IMR-90 (cell line): ENCODE data around the gene DLL1. TPM values are rescaled to one million over a fixed set of nuclear protein-coding genes. Genes with fewer than 3 reads are reported as not detected.

Experiments used
- ATAC-seq: fragments of 200-7000 bp; cut with Tn5 transposase; 2 replicates; pipeline ENCODE4 v1.9.1; 2020; ENCODE audit warnings: low read depth, mild to moderate bottlenecking, moderate library complexity
- BruUV-seq: library from RNA; stranded (reverse); fragments of 400-500 nt; replicated peaks from 2 replicates; lab custom pipeline; 2021; lab: Mats Ljungman, UMichigan
- CTCF ChIA-PET: fragments of 300-600 bp; formaldehyde crosslinking; extraction: SDS; loops from one replicate; lab custom pipeline; 2021; ENCODE audit warnings: antibody characterized with exemption; lab: Yijun Ruan, JAX
- POLR2A ChIA-PET: fragments of 300-600 bp; sonication (Branson Sonifier 250); formaldehyde crosslinking; loops from one replicate; lab custom pipeline; 2022; ENCODE audit warnings: antibody characterized with exemption; ENCODE audit not compliant: unreplicated experiment; lab: Charles Lee
- DNase-seq: peaks from one replicate; pipeline ENCODE4 v3.0.0; 2013
- H2AFZ ChIP-seq: replicated peaks from 2 replicates; pipeline ENCODE3; 2013; ENCODE audit warnings: low read length, mild to moderate bottlenecking; ENCODE audit not compliant: poor library complexity
- H2AK5ac ChIP-seq: 2 replicates; pipeline ENCODE4 v1.6.1; 2013; ENCODE audit warnings: low read depth, low read length, inconsistent platforms
- H2AK9ac ChIP-seq: replicated peaks from 2 replicates; pipeline ENCODE3; 2013; ENCODE audit warnings: mild to moderate bottlenecking, low read depth, low read length, moderate library complexity; ENCODE audit not compliant: poor library complexity
- H2BK120ac ChIP-seq: 2 replicates; pipeline ENCODE4 v1.6.1; 2013; ENCODE audit warnings: low read depth, low read length, inconsistent platforms
- H2BK15ac ChIP-seq: 3 replicates; pipeline ENCODE4 v1.6.1; 2013; ENCODE audit warnings: low read depth, low read length, inconsistent platforms
- H2BK20ac ChIP-seq: 2 replicates; pipeline ENCODE4 v1.6.1; 2013; ENCODE audit warnings: low read depth, mild to moderate bottlenecking, inconsistent platforms, low read length, moderate library complexity
- H2BK5ac ChIP-seq: 2 replicates; pipeline ENCODE4 v1.6.1; 2013; ENCODE audit warnings: mild to moderate bottlenecking, low read depth, low read length, inconsistent platforms; ENCODE audit not compliant: poor library complexity, severe bottlenecking
- H3K14ac ChIP-seq: replicated peaks from 2 replicates; pipeline ENCODE4 v1.6.1; 2013; ENCODE audit warnings: low read depth, low read length, inconsistent platforms
- H3K18ac ChIP-seq: 2 replicates; pipeline ENCODE4 v1.6.1; 2013; ENCODE audit warnings: low read depth, low read length, control low read depth
- H3K23ac ChIP-seq: 2 replicates; pipeline ENCODE4 v1.6.1; 2013; ENCODE audit warnings: low read depth, low read length, inconsistent platforms
- H3K27ac ChIP-seq: 2 replicates; pipeline ENCODE4 v1.5.1; 2013; ENCODE audit warnings: mild to moderate bottlenecking, control low read depth, low read length; ENCODE audit not compliant: insufficient read depth
- H3K27me3 ChIP-seq: 2 replicates; pipeline ENCODE4 v1.6.1; 2013; ENCODE audit warnings: low read length; ENCODE audit not compliant: control insufficient read depth, insufficient read depth
- H3K36me3 ChIP-seq: 2 replicates; pipeline ENCODE4 v1.6.1; 2013; ENCODE audit warnings: low read length, mixed read lengths; ENCODE audit not compliant: control insufficient read depth, insufficient read depth
- H3K4ac ChIP-seq: 2 replicates; pipeline ENCODE4 v1.6.1; 2013; ENCODE audit warnings: low read depth, low read length, inconsistent platforms
- H3K4me1 ChIP-seq: 2 replicates; pipeline ENCODE4 v1.6.1; 2013; ENCODE audit warnings: low read length, mixed read lengths; ENCODE audit not compliant: control insufficient read depth, insufficient read depth
- H3K4me2 ChIP-seq: 2 replicates; pipeline ENCODE4 v1.6.1; 2013; ENCODE audit warnings: low read depth, mild to moderate bottlenecking, control low read depth, low read length, moderate library complexity
- H3K4me3 ChIP-seq: 2 replicates; pipeline ENCODE4 v1.5.1; 2013; ENCODE audit warnings: low read depth, mild to moderate bottlenecking, control low read depth, low read length, moderate library complexity; ENCODE audit not compliant: insufficient read depth
- H3K56ac ChIP-seq: 2 replicates; pipeline ENCODE4 v1.6.1; 2013; ENCODE audit warnings: low read length, inconsistent platforms; ENCODE audit not compliant: insufficient read depth; ENCODE audit errors: extremely low read depth
- H3K79me1 ChIP-seq, 2 experiments: 2 replicates each; pipeline ENCODE4 v1.6.1; 2013; ENCODE audit warnings: low read length in 2 of 2, inconsistent platforms in 1 of 2, low read depth in 1 of 2
- H3K9ac ChIP-seq: 2 replicates; pipeline ENCODE4 v1.6.1; 2013; ENCODE audit warnings: low read depth, low read length, control low read depth
- H3K9me1 ChIP-seq: 2 replicates; pipeline ENCODE4 v1.6.1; 2013; ENCODE audit warnings: low read length, inconsistent platforms; ENCODE audit not compliant: insufficient read depth
- H3K9me3 ChIP-seq: 2 replicates; pipeline ENCODE4 v1.6.1; 2013; ENCODE audit warnings: low read length; ENCODE audit not compliant: control insufficient read depth, insufficient read depth
- H4K20me1 ChIP-seq: 2 replicates; pipeline ENCODE4 v1.6.1; 2013; ENCODE audit warnings: low read length, inconsistent platforms; ENCODE audit not compliant: insufficient read depth
- H4K5ac ChIP-seq: 2 replicates; pipeline ENCODE4 v1.6.1; 2013; ENCODE audit warnings: mild to moderate bottlenecking, low read depth, low read length, control low read depth
- H4K8ac ChIP-seq, 2 experiments: 2 replicates each; pipeline ENCODE4 v1.6.1; 2013; ENCODE audit warnings: low read depth in 2 of 2, low read length in 2 of 2, control low read depth in 1 of 2, inconsistent platforms in 1 of 2
- H4K91ac ChIP-seq: 2 replicates; pipeline ENCODE4 v1.6.1; 2013; ENCODE audit warnings: low read depth, low read length, inconsistent platforms; ENCODE audit not compliant: insufficient read depth
- BHLHE40 ChIP-seq: fragments of 150-350 bp; IDR thresholded peaks from 2 replicates; pipeline ENCODE4 v1.6.1; 2016; ENCODE audit warnings: mild to moderate bottlenecking, low read depth, low read length
- CTCF ChIP-seq: conservative IDR thresholded peaks from 2 replicates; pipeline ENCODE4 v1.5.1; 2012; ENCODE audit warnings: mild to moderate bottlenecking, low read depth, low read length, improper control_type of control experiment
- FOS ChIP-seq: fragments of 150-350 bp; IDR thresholded peaks from 2 replicates; pipeline ENCODE4 v1.6.1; 2016; ENCODE audit warnings: low read depth, low read length
- MAZ ChIP-seq: IDR thresholded peaks from 2 replicates; pipeline ENCODE4 v1.6.1; 2012; ENCODE audit warnings: low read depth, mild to moderate bottlenecking, low read length, improper control_type of control experiment, moderate library complexity, borderline replicate concordance
- RAD21 ChIP-seq: IDR thresholded peaks from 2 replicates; pipeline ENCODE4 v1.6.1; 2012; ENCODE audit warnings: low read length, improper control_type of control experiment
- RCOR1 ChIP-seq: IDR thresholded peaks from 2 replicates; pipeline ENCODE4 v1.6.1; 2012; ENCODE audit warnings: mild to moderate bottlenecking, low read length, improper control_type of control experiment; ENCODE audit not compliant: insufficient replicate concordance
- RFX5 ChIP-seq: IDR thresholded peaks from 2 replicates; pipeline ENCODE4 v1.8.0; 2012; ENCODE audit warnings: low read depth, mild to moderate bottlenecking, low read length, moderate library complexity
- SMC3 ChIP-seq: fragments of 150-350 bp; IDR thresholded peaks from 2 replicates; pipeline ENCODE4 v1.6.1; 2016; ENCODE audit warnings: low read depth, mild to moderate bottlenecking, antibody characterized with exemption, low read length, moderate library complexity
- WGBS, 2 experiments: methylation state at CpG; one replicate each; pipeline versions ENCODE4 v1.1.5 to v1.1.7; 2013; ENCODE audit warnings: missing lambda C conversion rate in 2 of 2; ENCODE audit not compliant: insufficient read length in 1 of 2; ENCODE audit errors: extremely low coverage in 2 of 2; 5-methylcytosine and 5-hydroxymethylcytosine counted together
- dilution Hi-C: fragments of 300-500 bp; cut with HindIII; formaldehyde crosslinking; loops from one replicate; pipeline ENCODE4 v1.14.3; 2018; ENCODE audit warnings: low sequenced_read_pairs; ENCODE audit not compliant: unreplicated experiment
- in situ Hi-C: fragments of 300-500 bp; cut with MboI; formaldehyde crosslinking; loops from 3 replicates; pipeline ENCODE4 v1.14.3; 2019; ENCODE audit warnings: low sequenced_read_pairs, inconsistent platforms, mixed read lengths
- intact Hi-C: fragments of 100-400 bp; cut with micrococcal nuclease; formaldehyde crosslinking; loops from 2 replicates; pipeline ENCODE4 v1.10.0; 2022
- polyA plus RNA-seq, 3 experiments: library from polyadenylated mRNA; depleted of rRNA; stranded (reverse); fragments of >200 nt; gene quantifications; 2 replicates each; pipeline ENCODE4 v1.2.3, GENCODE V29; 2012; ENCODE audit warnings: low replicate concordance in 1 of 3
- total RNA-seq: library from RNA; depleted of rRNA; stranded (reverse); fragments of >200 nt; gene quantifications from 2 replicates; pipeline ENCODE4 v1.2.3, GENCODE V29; 2012

Gene DLL1
- total and polyA plus RNA-seq, 2 of the 4 experiments (the other 2 are of a cell fraction) = under 0.01 to 0.31 TPM

DNA sequence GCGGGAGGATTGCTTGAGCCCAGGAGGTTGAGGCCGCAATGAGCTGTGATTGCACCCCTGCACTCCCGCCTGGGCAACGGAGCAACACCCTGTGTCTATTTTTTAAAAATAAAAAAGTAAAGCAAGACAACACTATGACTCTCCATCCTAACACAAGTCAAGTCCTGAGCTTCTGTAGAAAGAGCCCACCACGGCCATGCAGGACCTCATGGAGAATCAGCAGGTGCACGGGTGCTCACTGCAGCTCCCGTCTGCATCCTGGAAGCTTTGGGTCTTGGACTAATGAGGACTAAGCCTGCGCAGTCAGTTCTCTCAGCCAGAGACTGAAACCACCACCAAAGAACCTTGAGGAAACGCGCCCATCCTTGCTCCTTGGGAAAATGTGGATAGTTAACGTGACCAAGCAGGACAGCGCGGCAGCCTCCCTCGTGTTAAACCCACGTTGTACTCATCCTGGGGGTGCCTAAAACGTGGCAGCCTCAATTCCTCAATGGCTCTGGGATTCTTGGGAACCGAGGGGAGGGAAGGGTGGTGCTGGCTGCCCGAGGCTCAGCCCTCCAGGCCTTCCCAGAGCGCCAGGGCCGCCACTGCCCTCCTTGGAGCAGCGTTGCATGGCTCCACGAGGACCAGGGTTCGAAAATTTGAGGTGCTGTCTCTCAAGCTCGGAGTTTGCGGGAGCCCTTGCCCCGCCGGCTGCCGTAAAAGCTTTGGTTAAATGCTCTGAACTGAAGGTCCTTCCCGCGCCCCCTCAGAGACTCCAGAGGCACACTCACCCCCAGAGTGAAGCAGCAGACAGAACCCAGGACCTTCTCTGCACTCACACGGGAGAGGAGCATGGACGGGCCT, 29.0 kb downstream of the DLL1 start (continued):
- no peak for TF ChIP-seq BHLHE40

GRCh38 chr6:170260686-170261085, 30.2 kb downstream of the DLL1 start:
- TF ChIP-seq RFX5 (no peak), RCOR1 (no peak), RAD21 (no peak), SMC3 (no peak), MAZ (no peak), FOS (no peak), BHLHE40 (no peak), CTCF (no peak)
- peaks cover 1% of the 10 kb centered on the region; the same call in 1 of the 2 replicates for H3K4me1 ChIP-seq
- H3K18ac ChIP-seq = no peak overlapping the region
- H4K20me1 ChIP-seq = no peaks in the 10 kb centered on the region
- H3K36me3 ChIP-seq = no peaks in the 10 kb centered on the region
- H3K4ac ChIP-seq = no peak overlapping the region
- no peak overlapping the region for H3K4me2 ChIP-seq
- no peak overlapping the region for H3K23ac ChIP-seq
- ChIA-PET CTCF (interaction anchor here (1.2 kb wide), 1 partner anchor 9 kb away, joined by 3 read pairs; no protein-coding TSS in a partner anchor), POLR2A (no interaction called here)
- H4K5ac ChIP-seq = no peak overlapping the region
- H3K27ac ChIP-seq = no peak overlapping the region
- H2AK5ac ChIP-seq = no peak overlapping the region
- H3K79me1 ChIP-seq = no peaks in the 10 kb centered on the region
- no peak overlapping the region for H4K8ac ChIP-seq
- no peak overlapping the region for H2BK20ac ChIP-seq
- no TSS peak for BruUV-seq
- WGBS, 2 experiments = no CpG with 5 or more reads among the region's 7 CpGs
- H2BK120ac ChIP-seq = no peak overlapping the region
- H4K91ac ChIP-seq = no peak overlapping the region
- H2BK5ac ChIP-seq = no peak overlapping the region
- H2BK15ac ChIP-seq = no peak overlapping the region
- peaks cover 5% of the 10 kb centered on the region; the same call in 1 of the 2 replicates for H3K27me3 ChIP-seq
- H3K9me1 ChIP-seq = no peaks in the 10 kb centered on the region
- no peak overlapping the region for H3K9ac ChIP-seq
- no peak overlapping the region for H3K14ac ChIP-seq
- intact Hi-C loops = no loop called here
- no peak overlapping the region for H3K56ac ChIP-seq
- dilution Hi-C loops = no loop called here
- no peak for ATAC-seq
- no peak for DNase-seq
- H2AFZ ChIP-seq = no peak overlapping the region
- no peaks in the 10 kb centered on the region for H3K9me3 ChIP-seq
- in situ Hi-C loops = no loop called here
- H2AK9ac ChIP-seq = no peak overlapping the region
- H3K4me3 ChIP-seq = no peak overlapping the region
